Neural cell (in vitro differentiated cells): ENCODE results near the gene LPCAT4. TPM values are rescaled to one million over a fixed set of nuclear protein-coding genes. Genes with fewer than 3 reads are reported as not detected.

Source experiments
- H2AFZ ChIP-seq: fragments of 200-600, 300-800 bp; sonication (generic), shearing (Covaris generic); 2 replicates; pipeline ENCODE4 v1.6.0; 2014; ENCODE audit warnings: low read depth, mild to moderate bottlenecking, antibody characterized with exemption, low read length, moderate library complexity
- H3F3A ChIP-seq: fragments of 200-600 bp; shearing (Covaris generic); 2 replicates; pipeline ENCODE4 v1.6.1; 2016; ENCODE audit warnings: mild to moderate bottlenecking, moderate library complexity, mixed read lengths, antibody characterized with exemption, low read length; ENCODE audit not compliant: insufficient read depth, poor library complexity, severe bottlenecking
- H3K27ac ChIP-seq: fragments of 200-600, 300-800 bp; sonication (generic), shearing (Covaris generic); 2 replicates; pipeline ENCODE4 v1.5.1; 2014; ENCODE audit warnings: mild to moderate bottlenecking, low read length, moderate library complexity
- H3K27me3 ChIP-seq: fragments of 300-800, 200-600 bp; sonication (generic), shearing (Covaris generic); 2 replicates; pipeline ENCODE4 v1.6.0; 2014; ENCODE audit warnings: mild to moderate bottlenecking, low read depth, low read length, moderate library complexity; ENCODE audit not compliant: insufficient read depth
- H3K36me3 ChIP-seq: fragments of 300-800, 200-600 bp; sonication (generic), shearing (Covaris generic); 2 replicates; pipeline ENCODE4 v1.5.1; 2014; ENCODE audit warnings: mild to moderate bottlenecking, antibody characterized with exemption, low read length, moderate library complexity; ENCODE audit not compliant: insufficient read depth
- H3K4me2 ChIP-seq: fragments of 300-800, 200-600 bp; sonication (generic), shearing (Covaris generic); 2 replicates; pipeline ENCODE4 v1.6.0; 2014; ENCODE audit warnings: mild to moderate bottlenecking, low read length
- H3K4me3 ChIP-seq: fragments of 300-800, 200-600 bp; sonication (generic), shearing (Covaris generic); 2 replicates; pipeline ENCODE4 v1.5.1; 2014; ENCODE audit warnings: mild to moderate bottlenecking, low read length, moderate library complexity
- H3K79me2 ChIP-seq: fragments of 200-600 bp; shearing (Covaris generic); replicated peaks from 2 replicates; pipeline ENCODE4 v1.6.0; 2014; ENCODE audit warnings: mild to moderate bottlenecking, low read length, moderate library complexity; ENCODE audit not compliant: insufficient read depth
- H3K9ac ChIP-seq: fragments of 300-800, 200-600 bp; sonication (generic), shearing (Covaris generic); 2 replicates; pipeline ENCODE4 v1.6.1; 2016; ENCODE audit warnings: mild to moderate bottlenecking, low read length, mixed read lengths
- H3K9me2 ChIP-seq: fragments of 200-600 bp; shearing (Covaris generic); 2 replicates; pipeline ENCODE4 v1.6.1; 2016; ENCODE audit warnings: mild to moderate bottlenecking, low read length, mixed read lengths; ENCODE audit not compliant: insufficient read depth
- H3K9me3 ChIP-seq: fragments of 200-600, 300-800 bp; sonication (generic), shearing (Covaris generic); 2 replicates; pipeline ENCODE4 v1.6.1; 2016; ENCODE audit warnings: mild to moderate bottlenecking, mixed run types, low read length, moderate library complexity, mixed read lengths
- H4K20me1 ChIP-seq: fragments of 200-600 bp; shearing (Covaris generic); 2 replicates; pipeline ENCODE4 v1.6.1; 2016; ENCODE audit warnings: mild to moderate bottlenecking, mixed run types; ENCODE audit not compliant: insufficient read depth
- EP300 ChIP-seq: fragments of 450-650 bp; conservative IDR thresholded peaks from 2 replicates; pipeline ENCODE4 v1.6.1; 2014; ENCODE audit warnings: antibody characterized with exemption, mild to moderate bottlenecking, moderate library complexity; ENCODE audit not compliant: poor library complexity, severe bottlenecking
- EZH2 ChIP-seq: fragments of 200-600, 300-800 bp; shearing (Covaris generic), sonication (generic); IDR thresholded peaks from 2 replicates; pipeline ENCODE4 v1.6.1; 2014; ENCODE audit warnings: antibody characterized with exemption, low read length, borderline replicate concordance, mild to moderate bottlenecking; ENCODE audit not compliant: insufficient read depth, poor library complexity, severe bottlenecking
- MXI1 ChIP-seq: fragments of 450-650 bp; conservative IDR thresholded peaks from 2 replicates; pipeline ENCODE4 v1.6.1; 2014; ENCODE audit warnings: antibody characterized with exemption, mild to moderate bottlenecking; ENCODE audit not compliant: poor library complexity, severe bottlenecking
- POLR2AphosphoS5 ChIP-seq: IDR thresholded peaks from 2 replicates; pipeline ENCODE4 v1.6.1; 2012
- RAD21 ChIP-seq: fragments of 450-650 bp; conservative IDR thresholded peaks from 2 replicates; pipeline ENCODE4 v1.6.1; 2014; ENCODE audit warnings: antibody characterized with exemption, mild to moderate bottlenecking, moderate library complexity
- SMC3 ChIP-seq: fragments of 450-650 bp; conservative IDR thresholded peaks from 2 replicates; pipeline ENCODE4 v1.6.1; 2014; ENCODE audit warnings: antibody characterized with exemption, mild to moderate bottlenecking, moderate library complexity; ENCODE audit not compliant: poor library complexity
- TAF1 ChIP-seq: IDR thresholded peaks from 2 replicates; pipeline ENCODE4 v1.6.1; 2012; ENCODE audit warnings: low read depth
- polyA plus RNA-seq: library from polyadenylated mRNA; depleted of rRNA; stranded (reverse); fragments of >200 nt; gene quantifications from 2 replicates; pipeline ENCODE4 v1.2.3, GENCODE V29; 2014
- TF ChIP-seq, protein P1 (sequence below): IDR thresholded peaks from 2 replicates; pipeline ENCODE4 v1.6.1; 2012; ENCODE audit warnings: borderline replicate concordance
- TF ChIP-seq, protein P2 (sequence below): fragments of 450-650 bp; IDR thresholded peaks from 2 replicates; pipeline ENCODE4 v1.5.1; 2014; ENCODE audit warnings: antibody characterized with exemption, mild to moderate bottlenecking, moderate library complexity; ENCODE audit not compliant: poor library complexity, severe bottlenecking

Gene LPCAT4
- polyA plus RNA-seq, 1 donor from 2014 or later: 76.7 TPM

DNA sequence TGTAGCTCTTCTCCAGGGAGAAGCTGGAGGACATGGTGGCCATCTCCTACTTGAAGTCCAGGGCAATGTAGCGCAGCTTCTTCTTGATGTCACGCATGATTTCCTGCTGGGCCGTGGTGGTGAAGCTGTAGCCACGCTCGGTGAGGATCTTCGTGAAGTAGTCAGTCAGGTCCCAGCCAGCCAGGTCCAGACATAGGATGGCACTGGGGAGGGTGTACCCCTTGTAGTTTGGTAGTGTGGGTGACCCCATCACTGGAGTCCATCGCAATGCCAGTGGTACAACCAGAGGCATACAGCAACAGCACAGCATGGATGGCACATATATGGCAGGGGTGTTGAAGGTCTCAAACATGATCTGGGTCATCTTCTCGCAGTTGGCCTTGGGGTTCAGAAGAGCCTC, 7.0 kb upstream of the LPCAT4 start:
- Histone ChIP-seq H3K9me2 (no peaks in the 10 kb centered on the region), H3K27ac (no peak overlapping the region), H4K20me1 (no peaks in the 10 kb centered on the region), H2AFZ (no peak overlapping the region), H3K4me3 (no peak overlapping the region), H3K79me2 (no peaks in the 10 kb centered on the region), H3F3A (no peaks in the 10 kb centered on the region), H3K36me3 (no peaks in the 10 kb centered on the region), H3K9me3 (no peaks in the 10 kb centered on the region), H3K9ac (no peak overlapping the region), H3K4me2 (no peak overlapping the region), H3K27me3 (no peaks in the 10 kb centered on the region)
- TF ChIP-seq MXI1: no peak
- no peak for TF ChIP-seq EZH2
- TF ChIP-seq TAF1: no peak
- TF ChIP-seq EP300: no peak
- TF ChIP-seq, protein P1, sequence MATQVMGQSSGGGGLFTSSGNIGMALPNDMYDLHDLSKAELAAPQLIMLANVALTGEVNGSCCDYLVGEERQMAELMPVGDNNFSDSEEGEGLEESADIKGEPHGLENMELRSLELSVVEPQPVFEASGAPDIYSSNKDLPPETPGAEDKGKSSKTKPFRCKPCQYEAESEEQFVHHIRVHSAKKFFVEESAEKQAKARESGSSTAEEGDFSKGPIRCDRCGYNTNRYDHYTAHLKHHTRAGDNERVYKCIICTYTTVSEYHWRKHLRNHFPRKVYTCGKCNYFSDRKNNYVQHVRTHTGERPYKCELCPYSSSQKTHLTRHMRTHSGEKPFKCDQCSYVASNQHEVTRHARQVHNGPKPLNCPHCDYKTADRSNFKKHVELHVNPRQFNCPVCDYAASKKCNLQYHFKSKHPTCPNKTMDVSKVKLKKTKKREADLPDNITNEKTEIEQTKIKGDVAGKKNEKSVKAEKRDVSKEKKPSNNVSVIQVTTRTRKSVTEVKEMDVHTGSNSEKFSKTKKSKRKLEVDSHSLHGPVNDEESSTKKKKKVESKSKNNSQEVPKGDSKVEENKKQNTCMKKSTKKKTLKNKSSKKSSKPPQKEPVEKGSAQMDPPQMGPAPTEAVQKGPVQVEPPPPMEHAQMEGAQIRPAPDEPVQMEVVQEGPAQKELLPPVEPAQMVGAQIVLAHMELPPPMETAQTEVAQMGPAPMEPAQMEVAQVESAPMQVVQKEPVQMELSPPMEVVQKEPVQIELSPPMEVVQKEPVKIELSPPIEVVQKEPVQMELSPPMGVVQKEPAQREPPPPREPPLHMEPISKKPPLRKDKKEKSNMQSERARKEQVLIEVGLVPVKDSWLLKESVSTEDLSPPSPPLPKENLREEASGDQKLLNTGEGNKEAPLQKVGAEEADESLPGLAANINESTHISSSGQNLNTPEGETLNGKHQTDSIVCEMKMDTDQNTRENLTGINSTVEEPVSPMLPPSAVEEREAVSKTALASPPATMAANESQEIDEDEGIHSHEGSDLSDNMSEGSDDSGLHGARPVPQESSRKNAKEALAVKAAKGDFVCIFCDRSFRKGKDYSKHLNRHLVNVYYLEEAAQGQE: no peak
- no peak for TF ChIP-seq SMC3
- TF ChIP-seq RAD21: no peak
- TF ChIP-seq, protein P2, sequence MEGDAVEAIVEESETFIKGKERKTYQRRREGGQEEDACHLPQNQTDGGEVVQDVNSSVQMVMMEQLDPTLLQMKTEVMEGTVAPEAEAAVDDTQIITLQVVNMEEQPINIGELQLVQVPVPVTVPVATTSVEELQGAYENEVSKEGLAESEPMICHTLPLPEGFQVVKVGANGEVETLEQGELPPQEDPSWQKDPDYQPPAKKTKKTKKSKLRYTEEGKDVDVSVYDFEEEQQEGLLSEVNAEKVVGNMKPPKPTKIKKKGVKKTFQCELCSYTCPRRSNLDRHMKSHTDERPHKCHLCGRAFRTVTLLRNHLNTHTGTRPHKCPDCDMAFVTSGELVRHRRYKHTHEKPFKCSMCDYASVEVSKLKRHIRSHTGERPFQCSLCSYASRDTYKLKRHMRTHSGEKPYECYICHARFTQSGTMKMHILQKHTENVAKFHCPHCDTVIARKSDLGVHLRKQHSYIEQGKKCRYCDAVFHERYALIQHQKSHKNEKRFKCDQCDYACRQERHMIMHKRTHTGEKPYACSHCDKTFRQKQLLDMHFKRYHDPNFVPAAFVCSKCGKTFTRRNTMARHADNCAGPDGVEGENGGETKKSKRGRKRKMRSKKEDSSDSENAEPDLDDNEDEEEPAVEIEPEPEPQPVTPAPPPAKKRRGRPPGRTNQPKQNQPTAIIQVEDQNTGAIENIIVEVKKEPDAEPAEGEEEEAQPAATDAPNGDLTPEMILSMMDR: no peak
- no peak for TF ChIP-seq POLR2AphosphoS5

DNA sequence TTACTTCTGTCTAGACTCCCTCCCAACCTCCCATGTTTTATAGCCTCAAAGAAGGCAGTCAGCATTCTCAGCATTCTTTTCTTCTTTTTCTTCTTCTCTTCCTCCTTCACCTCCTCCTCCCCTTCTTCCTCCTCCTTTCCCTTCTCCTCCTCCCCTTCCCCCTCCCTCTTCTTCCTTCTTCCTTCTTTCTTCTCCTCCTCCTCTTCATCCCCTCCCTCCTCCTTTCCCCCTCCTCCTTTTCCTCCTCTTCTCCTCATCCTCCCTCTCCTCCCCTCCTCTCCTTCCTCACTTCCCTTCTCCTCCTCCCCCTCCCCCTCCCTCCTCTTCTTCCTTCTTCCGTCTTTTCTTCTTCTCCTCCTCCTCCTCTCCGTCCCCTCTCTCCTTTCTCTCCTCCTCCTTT, 3.6 kb upstream of the LPCAT4 start:
- H3K9ac ChIP-seq: no peak overlapping the region
- no peaks in the 10 kb centered on the region for H4K20me1 ChIP-seq

More for the DNA sequence above, 3.6 kb upstream of the LPCAT4 start:
- Histone ChIP-seq H3K4me3 (no peak overlapping the region), H2AFZ (no peak overlapping the region), H3K4me2 (no peak overlapping the region), H3K9me3 (no peaks in the 10 kb centered on the region), H3F3A (peaks cover 7% of the 10 kb centered on the region), H3K79me2 (peaks cover under 1% of the 10 kb centered on the region), H3K9me2 (no peaks in the 10 kb centered on the region), H3K36me3 (no peaks in the 10 kb centered on the region), H3K27ac (no peak overlapping the region), H3K27me3 (no peaks in the 10 kb centered on the region)
- TF ChIP-seq TAF1 (no peak), MXI1 (no peak), POLR2AphosphoS5 (no peak), EZH2 (no peak), RAD21 (no peak), SMC3 (no peak), EP300 (no peak)
- TF ChIP-seq, protein P2: no peak
- TF ChIP-seq, protein P1: no peak
